Measurements from ENCODE around the gene DAW1.

DNA sequence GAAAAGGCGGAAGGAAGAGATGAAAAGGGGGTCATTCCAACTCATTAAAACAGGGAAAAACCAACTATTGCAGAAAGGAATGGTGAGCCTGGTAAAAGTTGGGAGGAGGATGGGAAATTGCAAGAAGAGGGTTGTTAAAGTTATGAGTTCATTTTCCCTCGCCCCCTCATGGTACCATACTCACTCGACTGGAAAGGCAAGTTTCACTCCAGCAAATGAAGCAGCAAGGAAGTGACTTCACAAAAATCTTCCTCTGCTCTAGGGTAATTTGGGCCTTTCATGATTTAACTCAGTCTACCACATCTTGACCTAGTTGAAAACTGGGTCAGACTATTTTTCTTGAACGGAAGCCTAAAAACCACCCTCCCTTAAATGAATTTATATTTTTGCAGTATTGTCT lies 22.8 kb upstream of the DAW1 start:
- TF ChIP-seq, protein P1, sequence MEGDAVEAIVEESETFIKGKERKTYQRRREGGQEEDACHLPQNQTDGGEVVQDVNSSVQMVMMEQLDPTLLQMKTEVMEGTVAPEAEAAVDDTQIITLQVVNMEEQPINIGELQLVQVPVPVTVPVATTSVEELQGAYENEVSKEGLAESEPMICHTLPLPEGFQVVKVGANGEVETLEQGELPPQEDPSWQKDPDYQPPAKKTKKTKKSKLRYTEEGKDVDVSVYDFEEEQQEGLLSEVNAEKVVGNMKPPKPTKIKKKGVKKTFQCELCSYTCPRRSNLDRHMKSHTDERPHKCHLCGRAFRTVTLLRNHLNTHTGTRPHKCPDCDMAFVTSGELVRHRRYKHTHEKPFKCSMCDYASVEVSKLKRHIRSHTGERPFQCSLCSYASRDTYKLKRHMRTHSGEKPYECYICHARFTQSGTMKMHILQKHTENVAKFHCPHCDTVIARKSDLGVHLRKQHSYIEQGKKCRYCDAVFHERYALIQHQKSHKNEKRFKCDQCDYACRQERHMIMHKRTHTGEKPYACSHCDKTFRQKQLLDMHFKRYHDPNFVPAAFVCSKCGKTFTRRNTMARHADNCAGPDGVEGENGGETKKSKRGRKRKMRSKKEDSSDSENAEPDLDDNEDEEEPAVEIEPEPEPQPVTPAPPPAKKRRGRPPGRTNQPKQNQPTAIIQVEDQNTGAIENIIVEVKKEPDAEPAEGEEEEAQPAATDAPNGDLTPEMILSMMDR (IDR thresholded peaks at IDR 0.05; ENCODE audit: low read depth, low read length), result no peak
- TF ChIP-seq EZH2phosphoT487 (IDR thresholded peaks at IDR 0.05; ENCODE audit: low read depth), result no peak
